HL-60 (cell line): ENCODE results near the gene SAP25.

Experiments used
- CTCF ChIP-seq: IDR thresholded peaks from one replicate; pipeline ENCODE4 v1.5.1; 2011; ENCODE audit warnings: low read length, control low read depth, inconsistent platforms; ENCODE audit not compliant: insufficient read depth
- POLR2AphosphoS5 ChIP-seq: IDR thresholded peaks from 2 replicates; pipeline ENCODE4 v1.6.1; 2012; ENCODE audit warnings: low read depth
- REST ChIP-seq: IDR thresholded peaks from 2 replicates; pipeline ENCODE4 v1.6.1; 2012; ENCODE audit warnings: low read depth; ENCODE audit not compliant: insufficient replicate concordance

GRCh38 chr7:100546129-100546925 is 27.4 kb downstream of the SAP25 start:
- TF ChIP-seq CTCF (no peak), POLR2AphosphoS5 (no peak), REST (no peak)
